H1 (cell line): ENCODE data around the gene TSC22D1. TPM values are rescaled to one million over a fixed set of nuclear protein-coding genes. Genes with fewer than 3 reads are reported as not detected.

Source experiments
- CTCF ChIA-PET: fragments of 300-600 bp; sonication (Branson Sonifier 250); formaldehyde crosslinking; loops from one replicate; lab custom pipeline; 2021; ENCODE audit not compliant: partially characterized antibody; lab: Charles Lee
- POLR2A ChIA-PET: fragments of 300-600 bp; sonication (Branson Sonifier 250); formaldehyde crosslinking; loops from one replicate; lab custom pipeline; 2021; ENCODE audit warnings: inconsistent platforms; ENCODE audit not compliant: partially characterized antibody; lab: Charles Lee
- DNase-seq, 2 experiments: peaks; one replicate each; pipeline versions ENCODE4 v3.0.0 to v3.0.0-alpha.2; 2010 to 2022; ENCODE audit warnings: low spot score in 2 of 2, low read depth in 1 of 2, mixed read lengths in 1 of 2
- FAIRE-seq: peaks from 2 replicates; lab custom pipeline; 2011; peaks lifted over from hg19 to GRCh38; lab: Jason Lieb, UNC
- H2AFZ ChIP-seq: 2 replicates; pipeline ENCODE4 v1.8.1; 2012; ENCODE audit warnings: low read length, inconsistent platforms
- H2AK5ac ChIP-seq: 2 replicates; pipeline ENCODE4 v1.6.1; 2013; ENCODE audit warnings: low read depth, low read length
- H2BK120ac ChIP-seq: replicated peaks from 2 replicates; pipeline ENCODE3; 2013; ENCODE audit warnings: low read depth, low read length, inconsistent platforms
- H2BK12ac ChIP-seq: 2 replicates; pipeline ENCODE4 v1.6.1; 2013; ENCODE audit warnings: low read depth, low read length
- H2BK15ac ChIP-seq: 2 replicates; pipeline ENCODE4 v1.6.1; 2013; ENCODE audit warnings: low read length
- H2BK20ac ChIP-seq: 2 replicates; pipeline ENCODE4 v1.6.1; 2013; ENCODE audit warnings: low read length
- H2BK5ac ChIP-seq: 2 replicates; pipeline ENCODE4 v1.6.1; 2013; ENCODE audit warnings: low read depth, low read length
- H3K14ac ChIP-seq: 2 replicates; pipeline ENCODE4 v1.6.1; 2013; ENCODE audit warnings: inconsistent platforms; ENCODE audit not compliant: insufficient read length
- H3K18ac ChIP-seq: 2 replicates; pipeline ENCODE4 v1.6.1; 2013; ENCODE audit warnings: low read length; ENCODE audit errors: extremely low read depth
- H3K23ac ChIP-seq: 2 replicates; pipeline ENCODE4 v1.6.1; 2013; ENCODE audit warnings: inconsistent platforms; ENCODE audit not compliant: insufficient read length
- H3K23me2 ChIP-seq: 2 replicates; pipeline ENCODE4 v1.6.1; 2013; ENCODE audit warnings: low read depth, low read length
- H3K27ac ChIP-seq: 2 replicates; pipeline ENCODE4 v1.6.1; 2011; ENCODE audit warnings: low read depth, low read length, inconsistent platforms
- H3K27me3 ChIP-seq, 4 experiments: replicated peaks in 1 of 4; 1 replicate in 1 of 4; 2 replicates in 3 of 4; pipeline versions ENCODE4 v1.6.1 to v1.8.1; 2011 to 2013; ENCODE audit warnings: low read length in 3 of 4, mild to moderate bottlenecking in 3 of 4, inconsistent platforms in 2 of 4, mixed read lengths in 2 of 4, moderate library complexity in 1 of 4; ENCODE audit not compliant: control insufficient read depth in 3 of 4, insufficient read depth in 3 of 4; ENCODE audit errors: extremely low read depth in 1 of 4
- H3K36me3 ChIP-seq, 4 experiments: 2 replicates each; pipeline versions ENCODE4 v1.6.1 to v1.8.1; 2011 to 2013; ENCODE audit warnings: mild to moderate bottlenecking in 4 of 4, low read length in 3 of 4, moderate library complexity in 2 of 4, control low read depth in 1 of 4, inconsistent platforms in 1 of 4; ENCODE audit not compliant: insufficient read depth in 4 of 4, control insufficient read depth in 2 of 4
- H3K4ac ChIP-seq: replicated peaks from 2 replicates; pipeline ENCODE3; 2013; ENCODE audit warnings: low read length, low read depth, mixed read lengths, inconsistent platforms; ENCODE audit not compliant: insufficient read length
- H3K4me1 ChIP-seq, 4 experiments: replicated peaks in 1 of 4; 1 replicate in 1 of 4; 2 replicates in 3 of 4; pipeline versions ENCODE4 v1.6.1 to v1.8.1; 2011 to 2013; ENCODE audit warnings: low read length in 3 of 4, inconsistent platforms in 2 of 4, mixed read lengths in 1 of 4; ENCODE audit not compliant: insufficient read depth in 4 of 4, control insufficient read depth in 3 of 4
- H3K4me2 ChIP-seq, 2 experiments: 2 replicates each; pipeline versions ENCODE4 v1.6.1 to v1.8.1; 2011 to 2013; ENCODE audit warnings: low read depth in 2 of 2, low read length in 2 of 2, control low read depth in 1 of 2, inconsistent platforms in 1 of 2, mild to moderate bottlenecking in 1 of 2; ENCODE audit not compliant: insufficient read depth in 1 of 2
- H3K4me3 ChIP-seq, 4 experiments: fragments of 200-600, 300-600 bp in 1 of 4; sonication (generic), shearing (Covaris generic), sonication (Bioruptor Twin) in 1 of 4; 2 replicates each; pipeline versions ENCODE4 v1.5.1 to v1.8.1; 2011 to 2016; ENCODE audit warnings: low read length in 4 of 4, low read depth in 3 of 4, control low read depth in 2 of 4, inconsistent platforms in 2 of 4, mild to moderate bottlenecking in 2 of 4, mixed read lengths in 1 of 4, moderate library complexity in 1 of 4; ENCODE audit not compliant: insufficient read depth in 2 of 4; ENCODE audit errors: extremely low read depth in 1 of 4
- H3K56ac ChIP-seq: replicated peaks from 2 replicates; pipeline ENCODE3; 2013; ENCODE audit warnings: low read depth, mild to moderate bottlenecking, mixed read lengths, low read length, inconsistent platforms; ENCODE audit not compliant: insufficient read length
- H3K79me1 ChIP-seq: 2 replicates; pipeline ENCODE4 v1.6.1; 2013; ENCODE audit warnings: low read depth, low read length, control low read depth
- H3K79me2 ChIP-seq, 2 experiments: 2 replicates each; pipeline versions ENCODE4 v1.6.1 to v1.8.1; 2012 to 2013; ENCODE audit warnings: low read length in 2 of 2, mild to moderate bottlenecking in 2 of 2, inconsistent platforms in 1 of 2; ENCODE audit not compliant: insufficient read depth in 2 of 2, control insufficient read depth in 1 of 2
- H3K9ac ChIP-seq, 4 experiments: replicated peaks in 1 of 4; 1 replicate in 1 of 4; 2 replicates in 3 of 4; pipeline versions ENCODE4 v1.6.1 to v1.8.1; 2011 to 2013; ENCODE audit warnings: low read depth in 3 of 4, low read length in 3 of 4, control low read depth in 2 of 4, mild to moderate bottlenecking in 2 of 4, moderate library complexity in 2 of 4, inconsistent platforms in 1 of 4; ENCODE audit errors: extremely low read depth in 1 of 4
- H3K9me3 ChIP-seq, 2 experiments: 2 replicates each; pipeline versions ENCODE4 v1.6.1 to v1.8.1; 2012 to 2013; ENCODE audit warnings: mild to moderate bottlenecking in 2 of 2, moderate library complexity in 2 of 2, control low read depth in 1 of 2, inconsistent platforms in 1 of 2, low read depth in 1 of 2, low read length in 1 of 2, mixed read lengths in 1 of 2; ENCODE audit not compliant: insufficient read depth in 2 of 2
- H4K20me1 ChIP-seq, 2 experiments: replicated peaks in 1 of 2; 2 replicates each; pipeline versions ENCODE3 to v1.8.1; 2011 to 2013; ENCODE audit warnings: inconsistent platforms in 2 of 2, low read length in 2 of 2, mild to moderate bottlenecking in 1 of 2; ENCODE audit not compliant: insufficient read depth in 2 of 2, control insufficient read depth in 1 of 2
- H4K5ac ChIP-seq: 2 replicates; pipeline ENCODE4 v1.6.1; 2013; ENCODE audit warnings: low read length, low read depth, mixed read lengths, inconsistent platforms; ENCODE audit not compliant: insufficient read length
- H4K8ac ChIP-seq: 2 replicates; pipeline ENCODE4 v1.8.0; 2013; ENCODE audit warnings: mild to moderate bottlenecking, moderate library complexity, low read length, inconsistent platforms; ENCODE audit not compliant: insufficient read depth; ENCODE audit errors: extremely low read depth
- H4K91ac ChIP-seq: replicated peaks from 2 replicates; pipeline ENCODE3; 2013; ENCODE audit warnings: low read length, mixed read lengths, inconsistent platforms; ENCODE audit not compliant: insufficient read length
- TBP ChIP-seq: IDR thresholded peaks from 2 replicates; pipeline ENCODE4 v1.6.1; 2011; ENCODE audit warnings: low read depth, low read length, improper control_type of control experiment
- USF2 ChIP-seq: IDR thresholded peaks from 2 replicates; pipeline ENCODE4 v1.6.1; 2011; ENCODE audit warnings: low read length, improper control_type of control experiment
- WGBS, 2 experiments: shearing (Covaris generic) in 1 of 2; methylation state at CpG; one replicate each; pipeline versions ENCODE4 v1.1.6 to v1.1.7; 2013 to 2015; ENCODE audit warnings: low lambda C conversion rate in 2 of 2, mixed read lengths in 2 of 2, inconsistent platforms in 1 of 2, low coverage in 1 of 2, missing lambda C conversion rate in 1 of 2; ENCODE audit not compliant: insufficient replicate concordance in 2 of 2, insufficient coverage in 1 of 2, insufficient read length in 1 of 2; ENCODE audit errors: extremely low coverage in 1 of 2, missing lambda C conversion rate in 1 of 2; 5-methylcytosine and 5-hydroxymethylcytosine counted together
- polyA plus RNA-seq, 7 experiments: library from polyadenylated mRNA; depleted of rRNA in 3 of 7; stranded (reverse) in 5 of 7; unstranded in 2 of 7; fragments of >200 nt in 5 of 7; fragments of 200-250 nt in 2 of 7; gene quantifications; 1 replicate in 5 of 7; 2 replicates in 1 of 7; 4 replicates in 1 of 7; pipeline versions ENCODE4 v1.2.1 to v1.2.3, GENCODE V29; 2011 to 2013; ENCODE audit warnings: missing spikeins in 2 of 7, mixed read lengths in 2 of 7
- total RNA-seq: library from RNA; stranded (reverse); fragmentation: NEBNext Ultra II Directional; extraction: Animal tissue kit (Norgen Biotek cat#: 25700); gene quantifications from 2 replicates; pipeline ENCODE4 v1.2.1, GENCODE V29; 2021

TSC22D1 gene
- total and polyA plus RNA-seq, 2 of the 8 experiments (the other 6 are each of a cell fraction or from before 2014, with no cell fraction given): 52.6 to 80.9 TPM

- H2BK5ac ChIP-seq: peak overlapping the region; percentile 82; the same call in 1 of the 2 replicates
- H3K4ac ChIP-seq: peak overlapping the region; percentile 40
- peak overlapping the region; percentile 82 for H2BK120ac ChIP-seq
- no peak overlapping the region for H3K4me3 ChIP-seq
- H3K56ac ChIP-seq: no peak overlapping the region
- ChIA-PET POLR2A (interaction anchor here (0.6 to 11.1 kb wide), 8 partner anchors 9 to 57 kb away, joined by 3 to 125 read pairs (median 5); no protein-coding TSS in a partner anchor), CTCF (interaction anchor here (0.8 to 1.8 kb wide), 8 partner anchors 11 to 209 kb away, joined by 3 to 6 read pairs (median 4); no protein-coding TSS in a partner anchor)
- no peaks in the 10 kb centered on the region for H3K27me3 ChIP-seq
- H3K4me2 ChIP-seq: peak overlapping the region; percentile 62 to 91; a peak in 3 of 4 replicates
- H4K5ac ChIP-seq: peak overlapping the region; percentile 10
- peak overlapping the region; percentile 98 for H2BK20ac ChIP-seq
- WGBS, 2 experiments: 64% methylated on average over 13 of the region's 13 CpGs; no CpG with 5 or more reads in 1 of the 2 experiments
- no peaks in the 10 kb centered on the region for H3K79me1 ChIP-seq
- no peaks in the 10 kb centered on the region for H3K79me2 ChIP-seq
- DNase-seq (no peak), FAIRE-seq (no peak)
- H4K91ac ChIP-seq: peak overlapping the region; percentile 12
- H3K18ac ChIP-seq: peak overlapping the region; percentile 96
- H2BK12ac ChIP-seq: peak overlapping the region; percentile 89
- H3K4me1 ChIP-seq: peaks cover 15 to 53% (median 33%) of the 10 kb centered on the region in 4 experiments
- H3K9ac ChIP-seq: no peak overlapping the region
- H4K20me1 ChIP-seq: no peaks in the 10 kb centered on the region
- no peaks in the 10 kb centered on the region for H3K9me3 ChIP-seq
- no peak overlapping the region for H3K27ac ChIP-seq
- H2AK5ac ChIP-seq: no peak overlapping the region
- no peak overlapping the region for H3K23ac ChIP-seq
- H2BK15ac ChIP-seq: peak overlapping the region; percentile 73; the same call in 1 of the 2 replicates
- H3K36me3 ChIP-seq: no peaks in the 10 kb centered on the region
- 0 out of 2 replicates have a peak, but pooled peaks have one; percentile 12 for TF ChIP-seq USF2
- no peak for TF ChIP-seq TBP
- TF ChIP-seq, all 59 proteins: peak for 1
- no peak overlapping the region for H3K14ac ChIP-seq
- H3K23me2 ChIP-seq: no peaks in the 10 kb centered on the region; the same call in 1 of the 2 replicates
- 0 out of 2 replicates have a peak overlapping the region, but pooled peaks have one; percentile 27 for H2AFZ ChIP-seq
- H4K8ac ChIP-seq: no peak overlapping the region
Observed at GRCh38 chr13:44402899-44403445, 173.2 kb downstream of the TSC22D1 start.
